ENCODE results near the gene REM2.

The REM2 gene

GRCh38 chr14:22932146-22932545 is 49.1 kb downstream of the REM2 start:
- no peak for DNase-seq

GRCh38 chr14:22935156-22935555 is 52.1 kb downstream of the REM2 start:
- no peak for DNase-seq

All from effector CD4-positive, alpha-beta T cell (primary cell).